GM18873 (cell line): ENCODE results near the gene JOSD1.

ENCODE experiments used
- ATAC-seq: cut with Tn5 transposase; IDR thresholded peaks from one replicate; pipeline ENCODE4 v1.9.1; 2021; ENCODE audit warnings: mild to moderate bottlenecking, moderate library complexity, moderate number of reproducible peaks; ENCODE audit not compliant: unreplicated experiment, low FRiP score

Gene JOSD1

DNA sequence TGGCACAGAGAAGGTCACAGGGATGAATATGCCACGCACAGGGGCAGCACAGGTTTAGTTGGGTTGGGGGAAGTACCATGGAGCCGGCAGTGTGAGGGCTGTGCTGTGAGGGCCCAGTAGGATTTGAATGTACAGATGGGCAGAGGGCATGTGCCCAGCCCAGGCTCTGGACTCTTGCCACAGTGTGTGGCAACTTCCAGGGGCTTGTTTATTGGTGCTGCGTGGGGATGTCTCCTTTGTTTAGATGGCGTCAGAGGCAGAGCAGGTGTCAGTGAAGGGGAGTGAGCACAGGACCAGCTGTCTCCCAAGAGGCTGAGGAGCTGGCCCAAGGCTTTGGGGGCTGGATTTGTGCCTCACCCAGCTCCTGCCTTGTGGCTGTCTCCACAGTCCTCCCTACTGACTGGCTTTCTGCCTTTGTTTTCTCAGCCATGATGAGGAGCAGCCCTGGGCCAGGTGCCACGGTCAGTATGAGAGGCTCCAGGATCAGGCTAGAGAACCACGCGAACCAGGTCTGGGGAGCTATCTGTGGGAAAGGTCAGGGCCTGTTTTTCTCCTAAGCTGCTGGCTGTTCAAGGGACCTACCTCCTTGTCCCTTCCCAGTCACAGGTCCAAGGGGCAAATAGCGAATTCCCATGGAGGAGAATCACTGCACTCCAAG, 33.1 kb upstream of the JOSD1 start:
- ATAC-seq: no peak

DNA sequence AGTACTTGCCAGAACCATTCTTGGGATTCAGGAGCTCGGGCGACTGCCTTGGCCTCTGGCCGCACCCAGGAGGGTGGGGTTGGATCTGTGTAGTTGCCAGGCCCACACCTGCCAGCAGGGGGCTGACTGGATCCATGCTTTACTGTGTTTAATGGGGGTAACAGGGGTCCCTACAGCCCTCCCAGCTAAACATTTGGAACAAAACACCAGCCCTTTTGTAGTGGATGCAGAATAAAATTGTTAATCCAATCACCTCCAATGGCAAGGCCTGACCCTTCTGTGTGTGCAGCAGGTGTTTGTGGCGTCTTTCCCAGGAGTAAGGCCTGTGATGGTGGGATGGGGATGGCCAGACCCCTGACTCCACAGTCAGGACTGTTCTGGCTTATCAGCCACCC, 32.6 kb upstream of the JOSD1 start:
- no peak for ATAC-seq

DNA sequence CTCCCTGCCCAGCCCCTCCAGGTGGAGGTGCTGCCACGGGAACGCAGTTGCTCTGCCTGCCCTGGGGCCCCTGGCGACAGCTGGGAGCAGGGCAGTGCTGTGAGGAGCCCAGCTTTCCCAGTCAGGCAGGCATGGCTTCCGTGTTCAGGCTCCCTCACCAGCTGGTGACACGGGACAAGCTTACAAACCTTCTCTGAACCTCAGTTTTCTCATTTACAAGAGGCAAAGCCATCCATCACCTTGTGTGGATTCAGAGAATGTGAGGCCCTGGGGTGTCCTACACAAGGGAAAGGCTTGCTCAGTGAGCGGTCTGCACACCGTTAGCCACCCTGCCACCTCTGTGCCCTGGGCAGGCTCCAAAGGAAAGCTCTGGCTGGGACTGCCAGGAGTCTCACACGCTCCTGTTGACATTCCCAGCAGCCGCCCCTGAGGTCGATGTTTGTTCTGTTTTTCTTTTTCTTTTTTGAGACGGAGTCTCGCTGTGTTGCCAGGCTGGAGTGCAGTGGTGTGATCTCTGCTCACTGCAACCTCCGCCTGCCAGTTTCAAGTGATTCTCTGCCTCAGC, 31.6 kb upstream of the JOSD1 start:
- no peak for ATAC-seq

DNA sequence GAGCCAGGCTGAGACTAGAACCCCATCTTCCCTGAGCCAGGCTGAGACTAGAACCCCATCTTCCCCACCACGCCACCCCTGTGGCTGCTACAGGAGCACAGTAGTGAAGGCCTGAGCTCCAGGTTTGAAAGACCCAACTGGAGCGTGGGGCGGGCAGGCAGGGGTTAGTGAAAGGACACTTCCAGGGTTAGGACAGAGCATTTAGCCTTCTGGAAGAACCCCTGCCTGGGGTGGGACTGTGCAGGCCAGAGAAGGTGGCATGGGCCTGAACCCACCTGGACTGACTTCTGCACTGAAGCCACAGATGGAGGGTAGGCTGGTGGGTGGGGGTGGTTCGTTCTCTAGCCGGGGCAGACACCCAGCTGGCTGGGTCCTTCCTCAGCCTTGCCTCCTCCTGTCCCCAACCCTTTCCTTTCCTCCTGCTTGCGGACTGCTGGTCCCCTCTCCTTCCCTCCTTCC, 31.0 kb upstream of the JOSD1 start:
- no peak for ATAC-seq

DNA sequence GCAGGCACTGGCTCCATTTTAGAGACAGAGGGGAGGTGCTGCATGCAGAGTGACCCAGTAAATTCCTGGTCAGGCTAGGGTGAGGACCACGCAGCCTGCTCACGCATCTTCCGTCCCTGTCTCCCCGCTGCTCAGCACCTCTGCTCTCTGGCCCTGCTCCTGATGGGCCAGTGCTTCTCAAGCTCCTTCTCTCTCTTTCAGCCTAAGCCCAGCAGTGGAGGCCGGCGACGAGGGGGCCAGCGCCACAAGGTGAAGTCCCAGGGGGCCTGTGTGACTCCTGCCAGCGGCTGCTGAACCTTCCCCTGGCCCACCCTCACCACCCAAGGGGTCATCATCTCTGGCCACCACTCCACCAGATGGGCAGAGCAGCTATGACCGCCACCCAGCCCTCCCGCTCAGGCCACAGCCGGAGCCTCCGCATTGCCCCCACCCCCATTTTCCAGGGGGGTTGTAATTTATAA, 29.7 kb upstream of the JOSD1 start:
- no peak for ATAC-seq

DNA sequence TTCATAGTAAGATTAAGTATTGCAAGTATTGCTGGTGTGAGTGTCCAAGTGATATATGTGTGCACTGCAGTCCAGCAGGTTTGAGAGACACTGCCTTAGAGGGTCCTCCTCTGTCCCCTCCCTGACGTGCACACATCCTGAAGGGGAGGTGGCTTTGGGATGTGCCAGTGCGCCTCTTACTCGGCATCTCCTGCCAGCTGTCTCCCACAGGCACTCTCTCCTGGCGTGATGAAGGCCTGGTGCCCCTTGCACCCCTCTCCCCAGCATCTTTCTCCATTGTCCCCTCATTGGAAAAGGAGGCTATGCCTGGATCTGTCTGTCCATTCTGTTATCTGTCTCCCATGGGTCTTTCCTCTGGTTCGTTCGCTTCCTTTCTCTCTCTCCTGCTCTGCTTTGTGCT, 29.2 kb upstream of the JOSD1 start:
- ATAC-seq: no peak

DNA sequence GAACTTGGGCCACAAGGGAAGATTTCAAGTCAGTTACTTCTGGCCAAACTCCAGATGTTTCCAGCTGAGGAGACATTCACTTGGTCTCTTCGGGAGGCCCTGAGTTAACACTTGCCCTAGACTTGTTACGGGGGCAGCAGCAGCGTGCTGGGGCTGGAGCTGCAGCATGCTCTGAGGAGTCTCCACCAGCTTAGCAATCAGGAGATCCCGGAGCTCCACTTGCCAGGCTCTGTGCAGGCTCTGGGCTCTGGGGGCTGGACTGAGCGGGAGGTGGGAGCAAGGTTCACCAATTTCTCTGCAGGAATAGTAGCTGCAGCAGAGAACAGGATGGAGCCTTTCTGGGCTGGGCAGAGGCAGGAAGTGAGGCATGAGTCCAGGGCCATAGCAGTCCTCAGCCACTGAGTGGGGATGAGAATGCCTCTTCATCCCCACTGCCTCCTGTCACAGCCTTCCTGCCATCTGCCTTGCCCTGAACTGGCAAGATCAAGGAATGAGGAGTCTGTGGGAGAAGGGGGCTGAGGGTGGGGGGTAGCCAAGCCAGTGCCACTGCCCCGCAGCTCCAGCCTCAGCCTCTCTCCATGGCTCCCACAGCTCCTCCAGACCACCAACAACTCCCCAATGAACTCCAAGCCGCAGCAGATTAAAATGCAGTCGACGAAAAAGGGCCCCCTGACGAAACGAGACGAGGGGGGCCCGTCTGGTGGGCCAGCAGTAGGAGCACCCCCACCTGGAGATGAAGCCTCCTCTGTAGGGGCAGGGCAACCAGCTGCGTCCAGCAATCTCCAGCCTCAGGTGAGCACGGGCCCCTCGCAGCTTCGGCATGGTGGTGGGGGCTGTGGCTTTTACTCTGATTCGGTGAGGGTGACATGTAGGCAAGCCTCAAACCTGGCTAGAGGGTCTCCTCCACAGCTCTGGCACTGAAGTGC, 28.4 kb upstream of the JOSD1 start:
- no peak for ATAC-seq

DNA sequence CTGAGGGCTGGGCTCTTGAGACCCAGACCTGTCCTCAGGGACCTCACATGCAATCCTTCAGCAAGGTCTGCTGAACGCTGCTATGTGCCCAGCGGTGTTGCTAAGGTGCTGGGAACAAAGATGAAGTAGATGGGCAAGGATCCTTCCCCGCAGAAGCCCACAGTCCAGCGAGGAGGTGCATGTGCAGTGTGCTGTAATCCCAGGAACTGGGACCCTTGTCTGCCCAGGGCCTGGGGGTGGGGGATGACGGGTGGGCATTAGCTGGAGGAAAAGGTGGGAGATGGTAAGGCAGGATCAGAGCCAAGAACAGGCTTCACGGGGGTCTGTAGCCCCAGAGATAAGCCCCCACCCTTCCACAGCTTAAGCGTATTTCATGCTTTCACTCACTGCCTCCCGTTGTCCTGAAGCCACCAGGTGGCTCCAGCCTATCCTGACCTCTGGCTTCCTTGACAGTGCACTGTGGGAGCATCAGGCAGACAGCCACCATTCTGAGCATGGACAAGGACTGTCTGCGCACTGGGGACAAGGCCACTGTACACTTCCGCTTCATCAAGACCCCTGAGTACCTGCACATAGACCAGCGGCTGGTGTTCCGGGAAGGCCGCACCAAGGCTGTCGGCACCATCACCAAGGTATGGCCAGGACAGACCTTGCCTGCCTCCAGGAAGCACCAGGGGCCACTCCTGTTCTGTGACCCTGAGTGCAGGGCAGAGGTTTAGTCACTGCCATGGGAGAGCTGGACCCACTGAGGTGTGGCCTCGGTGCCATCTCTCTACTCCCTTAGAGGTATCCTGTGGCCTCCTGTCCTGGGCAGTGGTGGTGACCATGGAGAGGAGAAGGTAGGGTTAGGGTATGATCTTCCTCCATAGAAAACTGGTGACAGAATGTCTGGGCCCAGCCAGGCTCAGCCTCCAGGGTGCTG, 27.0 kb upstream of the JOSD1 start:
- ATAC-seq: no peak

DNA sequence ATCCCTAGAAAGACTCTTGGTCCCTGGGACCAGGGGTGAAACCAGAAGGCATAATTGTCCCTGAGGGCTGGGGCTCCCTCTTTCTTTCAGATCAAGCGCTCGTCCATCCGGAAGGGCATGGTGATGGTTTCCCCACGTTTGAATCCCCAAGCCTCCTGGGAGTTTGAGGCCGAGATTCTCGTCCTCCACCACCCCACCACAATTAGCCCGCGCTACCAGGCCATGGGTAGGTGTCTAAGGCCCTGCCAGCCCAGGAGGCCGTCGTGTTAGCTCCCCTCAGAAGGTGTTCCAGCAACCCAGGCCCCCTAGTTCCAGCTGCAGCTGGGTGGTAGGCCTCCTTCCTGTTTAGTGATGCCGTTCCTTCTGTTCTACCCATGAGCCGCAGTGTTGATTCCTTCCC, 26.4 kb upstream of the JOSD1 start:
- ATAC-seq: no peak

DNA sequence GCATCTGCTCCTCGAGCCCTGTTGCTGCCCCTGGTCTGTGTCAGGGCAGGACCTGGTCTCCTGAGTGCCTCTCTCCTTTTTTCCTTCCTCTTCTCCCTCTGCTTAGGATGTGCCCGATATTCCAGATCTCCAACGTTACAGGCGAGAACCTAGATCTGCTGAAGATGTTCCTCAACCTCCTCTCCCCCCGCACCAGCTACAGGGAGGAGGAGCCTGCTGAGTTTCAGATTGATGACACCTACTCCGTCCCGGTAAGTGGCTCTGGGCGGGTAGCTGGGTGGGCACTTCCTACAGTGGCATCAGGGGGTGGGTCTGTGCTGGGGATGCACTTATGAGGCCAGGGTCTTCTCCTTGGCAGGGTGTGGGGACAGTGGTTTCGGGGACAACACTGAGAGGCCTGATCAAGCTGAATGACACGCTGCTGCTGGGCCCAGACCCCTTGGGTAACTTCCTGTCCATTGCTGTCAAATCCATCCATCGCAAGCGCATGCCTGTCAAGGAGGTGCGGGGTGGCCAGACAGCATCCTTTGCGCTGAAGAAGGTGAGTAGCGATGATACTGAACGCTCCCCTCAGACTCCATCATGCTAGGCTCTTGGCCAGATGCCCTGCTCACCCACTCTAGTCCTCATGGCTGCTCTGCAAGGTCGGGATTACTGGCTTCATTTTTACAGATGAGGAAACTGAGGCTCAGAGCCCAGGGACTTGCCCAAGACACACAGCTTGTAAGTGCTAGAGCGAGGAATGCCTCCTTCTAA, 25.3 kb upstream of the JOSD1 start:
- no peak for ATAC-seq

DNA sequence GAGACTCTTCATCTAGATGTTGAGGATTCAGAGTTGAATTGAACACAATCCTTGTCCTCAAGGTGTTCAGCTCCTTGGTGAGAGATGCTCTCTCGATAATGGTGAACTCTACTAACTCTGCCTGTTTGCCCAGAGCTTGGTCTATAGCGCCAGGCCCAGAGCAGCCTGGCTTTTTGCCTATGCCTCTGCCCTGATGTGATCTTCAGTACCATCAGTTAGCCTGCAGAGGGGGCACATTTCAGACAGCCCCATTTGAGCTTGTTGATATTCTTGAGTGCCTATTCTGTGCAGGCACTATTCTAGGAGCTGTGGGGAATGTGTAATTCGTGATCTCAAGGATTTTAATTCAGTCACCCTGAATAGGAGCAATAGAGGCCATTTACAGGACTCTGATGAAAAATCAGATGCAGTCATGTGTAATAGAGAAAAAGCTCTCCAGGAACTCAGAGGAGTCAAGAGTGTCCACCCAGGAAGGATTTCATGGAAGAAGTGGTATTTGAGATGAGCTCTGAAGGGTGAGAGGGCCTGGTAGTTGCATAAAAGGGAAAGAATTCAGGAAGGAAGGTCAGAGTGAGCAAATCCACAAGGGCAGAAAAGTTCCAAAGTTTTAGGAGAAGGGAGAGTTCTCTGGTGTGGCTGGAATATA, 24.3 kb upstream of the JOSD1 start:
- ATAC-seq: no peak

DNA sequence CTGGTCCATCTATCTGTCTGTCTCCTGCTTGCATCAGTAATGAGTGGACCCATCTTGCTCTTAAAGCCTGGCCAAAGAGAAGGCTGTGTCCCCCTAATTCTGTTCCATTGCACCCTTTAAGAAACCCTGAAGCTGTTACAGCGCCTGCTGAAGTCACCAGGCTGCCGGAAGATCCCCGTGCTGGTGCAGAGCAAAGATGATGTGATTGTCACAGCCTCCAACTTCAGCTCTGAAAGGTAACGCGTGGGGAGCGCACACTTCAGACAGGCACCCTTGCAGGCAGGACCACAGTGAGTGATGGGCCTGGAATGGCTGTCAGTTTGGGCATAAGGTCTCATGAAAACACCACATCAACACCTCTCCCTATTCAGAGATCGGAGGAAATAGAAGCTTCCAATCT, 23.4 kb upstream of the JOSD1 start:
- ATAC-seq: no peak

DNA sequence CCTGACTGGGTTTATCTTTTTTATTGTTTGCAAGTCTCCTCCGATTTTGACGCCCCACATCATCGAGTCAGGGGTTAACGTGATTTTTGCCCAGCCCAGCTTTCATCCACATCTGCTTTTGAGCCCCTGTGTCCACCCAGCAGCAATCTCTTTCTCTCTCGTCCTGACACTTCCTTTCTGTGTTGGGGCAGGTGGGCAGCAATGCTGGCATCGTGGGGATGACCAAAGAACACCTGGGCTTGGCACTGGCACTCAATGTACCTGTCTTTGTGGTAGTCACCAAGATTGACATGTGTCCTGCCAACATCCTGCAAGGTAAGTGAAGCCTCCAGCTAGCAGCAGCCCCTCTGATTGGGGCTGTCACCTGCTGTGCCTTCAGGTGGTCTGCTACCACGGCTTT, 20.8 kb upstream of the JOSD1 start:
- ATAC-seq: no peak

DNA sequence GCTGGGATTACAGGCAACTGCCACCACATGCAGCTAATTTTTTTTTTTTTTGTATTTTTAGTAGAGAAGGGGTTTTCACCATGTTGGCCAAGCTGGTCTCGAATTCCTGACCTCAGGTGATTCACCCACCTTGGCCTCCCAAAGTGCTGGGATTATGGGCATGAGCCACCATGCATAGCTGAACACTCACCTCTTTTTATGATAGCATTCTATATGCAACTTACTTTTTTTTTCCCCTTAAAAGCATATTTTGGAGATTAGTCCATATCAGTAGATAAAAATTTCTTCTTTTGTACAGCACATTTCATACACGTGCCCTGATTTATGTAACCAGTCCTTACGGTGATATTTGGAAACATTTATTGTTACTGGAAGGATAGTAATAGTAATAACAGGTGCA, 19.6 kb upstream of the JOSD1 start:
- no peak for ATAC-seq

DNA sequence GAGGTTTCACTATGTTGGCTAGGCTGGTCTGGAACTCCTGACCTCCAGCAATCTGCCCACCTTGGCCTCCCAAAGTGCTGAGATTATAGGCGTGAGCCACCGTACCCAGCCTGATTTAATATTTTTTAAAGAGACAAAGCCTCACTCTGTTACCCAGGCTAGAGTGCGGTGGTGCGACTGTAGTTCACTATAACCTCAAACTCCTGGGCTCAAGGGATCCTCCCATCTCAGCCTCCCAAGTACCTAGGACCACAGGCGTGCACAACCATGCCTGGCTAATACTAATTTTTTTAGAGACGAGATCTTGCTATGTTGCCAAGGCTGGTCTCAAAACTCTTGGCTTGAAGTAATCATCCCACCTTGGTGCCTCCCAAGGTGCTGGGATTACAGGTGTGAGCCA, 18.5 kb upstream of the JOSD1 start:
- ATAC-seq: no peak

DNA sequence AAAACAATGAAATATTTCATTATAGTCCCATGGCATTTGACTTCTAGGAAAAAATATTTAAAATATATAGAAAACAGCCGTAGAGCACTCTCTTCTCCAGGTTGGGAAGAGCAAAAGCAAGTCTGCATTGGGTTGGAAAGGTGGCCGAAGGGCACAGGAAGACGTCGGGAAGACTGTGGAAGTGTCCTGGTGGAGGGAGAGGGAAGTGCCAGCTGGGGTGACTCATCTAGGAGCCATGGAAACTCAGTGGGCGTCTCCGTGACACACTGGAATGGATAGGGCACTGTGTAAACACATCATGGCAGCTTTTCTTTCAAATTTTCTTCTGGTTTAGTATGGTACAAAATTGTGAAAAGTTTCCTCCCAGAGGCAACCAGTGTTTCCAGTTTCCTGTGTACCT, 17.7 kb upstream of the JOSD1 start:
- no peak for ATAC-seq

DNA sequence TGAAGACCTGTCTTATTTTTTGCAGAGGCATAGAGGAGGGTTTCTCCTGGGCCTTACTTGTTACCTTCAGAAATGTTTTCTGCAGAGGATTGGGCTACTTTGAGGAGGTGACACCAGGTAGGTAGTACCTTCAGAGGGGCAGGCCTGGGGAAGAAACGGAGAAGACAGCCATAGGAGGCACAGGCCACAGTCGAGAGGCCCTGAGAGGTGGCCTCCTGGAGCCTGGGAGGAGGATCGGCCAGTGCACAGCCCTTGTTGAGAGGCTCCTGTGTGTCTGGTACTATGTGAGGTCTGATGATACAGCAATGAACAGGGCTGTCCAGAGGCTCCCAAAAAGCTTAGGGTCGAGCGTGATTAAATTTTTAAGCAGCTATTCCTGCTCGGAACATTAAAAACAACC, 16.5 kb upstream of the JOSD1 start:
- no peak for ATAC-seq

DNA sequence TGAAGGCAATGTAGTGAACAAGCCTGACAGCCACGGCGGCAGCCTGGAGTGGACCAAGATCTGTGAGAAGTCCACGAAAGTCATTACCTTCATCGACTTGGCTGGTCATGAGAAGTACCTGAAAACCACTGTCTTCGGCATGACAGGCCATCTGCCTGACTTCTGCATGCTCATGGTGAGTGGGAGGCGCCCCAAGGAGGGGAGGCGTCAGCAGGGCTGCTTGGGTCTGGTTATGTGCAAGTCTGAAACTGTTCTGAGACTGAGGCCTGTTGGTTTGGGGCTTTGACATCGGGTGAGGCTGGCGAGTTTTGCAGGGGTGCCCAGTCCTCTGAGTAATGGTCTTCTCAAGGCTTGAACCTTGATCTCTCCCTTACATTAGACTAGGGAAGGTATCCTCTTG, 16.1 kb upstream of the JOSD1 start:
- no peak for ATAC-seq

DNA sequence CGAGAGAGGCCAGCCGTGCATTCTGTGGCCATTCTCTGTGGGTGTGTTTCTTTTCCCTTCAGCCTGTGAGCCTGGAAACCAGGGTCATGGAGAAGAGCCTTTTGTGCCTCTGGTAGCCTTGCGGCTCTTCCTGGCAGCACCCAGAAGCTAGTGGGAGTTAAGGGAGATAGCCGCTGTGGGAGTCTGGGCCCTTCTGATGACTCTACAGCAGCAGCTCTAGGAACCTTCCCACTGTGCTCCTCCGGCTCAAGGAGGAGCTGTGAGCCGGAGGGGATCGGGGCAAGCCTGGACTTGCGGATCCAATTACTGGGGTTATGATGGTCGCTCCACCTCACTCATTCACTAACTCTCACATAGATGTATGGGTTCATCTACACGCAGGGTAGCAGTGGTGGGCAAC, 15.5 kb upstream of the JOSD1 start:
- no peak for ATAC-seq
